OCI-LY1 (cell line): ENCODE measurements around the gene CYSRT1.

Experiments used
- H2AFZ ChIP-seq: fragments of 200-600 bp; sonication (generic), shearing (Covaris generic); 2 replicates; pipeline ENCODE4 v1.6.0; 2014; ENCODE audit warnings: antibody characterized with exemption, mild to moderate bottlenecking, low read length
- H3F3A ChIP-seq: fragments of 200-600 bp; sonication (generic), shearing (Covaris generic); 2 replicates; pipeline ENCODE4 v1.6.0; 2014; ENCODE audit warnings: mild to moderate bottlenecking, antibody characterized with exemption, low read length, moderate library complexity; ENCODE audit not compliant: insufficient read depth
- H3K27ac ChIP-seq: fragments of 200-600 bp; sonication (generic); 2 replicates; pipeline ENCODE4 v1.5.1; 2014; ENCODE audit warnings: low read length, mixed run types, mild to moderate bottlenecking, low read depth; ENCODE audit not compliant: poor library complexity, severe bottlenecking
- H3K27me3 ChIP-seq: fragments of 200-600 bp; sonication (generic); 2 replicates; pipeline ENCODE4 v1.6.0; 2014; ENCODE audit warnings: antibody characterized with exemption, mild to moderate bottlenecking, low read length, moderate library complexity; ENCODE audit not compliant: insufficient read depth
- H3K36me3 ChIP-seq: fragments of 200-600 bp; sonication (generic); 2 replicates; pipeline ENCODE4 v1.6.1; 2014; ENCODE audit warnings: mild to moderate bottlenecking, antibody characterized with exemption, low read length, moderate library complexity, mixed read lengths; ENCODE audit not compliant: insufficient read depth
- H3K4me1 ChIP-seq: fragments of 200-600 bp; sonication (generic); 2 replicates; pipeline ENCODE4 v1.5.1; 2014; ENCODE audit warnings: mild to moderate bottlenecking, low read length, moderate library complexity; ENCODE audit not compliant: insufficient read depth, severe bottlenecking
- H3K4me2 ChIP-seq: fragments of 200-600 bp; sonication (generic), shearing (Covaris generic); 2 replicates; pipeline ENCODE4 v1.6.1; 2014; ENCODE audit warnings: low read length
- H3K4me3 ChIP-seq: fragments of 200-600 bp; sonication (generic); 2 replicates; pipeline ENCODE4 v1.5.1; 2014; ENCODE audit warnings: low read length, low read depth, mild to moderate bottlenecking, mixed read lengths; ENCODE audit not compliant: poor library complexity, severe bottlenecking
- H3K79me2 ChIP-seq: fragments of 200-600 bp; shearing (Covaris generic); 2 replicates; pipeline ENCODE4 v1.6.1; 2016; ENCODE audit warnings: mixed run types, low read length, mixed read lengths; ENCODE audit not compliant: insufficient read depth
- H3K9ac ChIP-seq: fragments of 200-600 bp; sonication (generic), shearing (Covaris generic); 2 replicates; pipeline ENCODE4 v1.6.1; 2014; ENCODE audit warnings: mild to moderate bottlenecking, low read length, mixed read lengths
- H3K9me2 ChIP-seq: fragments of 200-600 bp; sonication (generic), shearing (Covaris generic); 2 replicates; pipeline ENCODE4 v1.6.1; 2014; ENCODE audit warnings: low read depth, mild to moderate bottlenecking, low read length, mixed read lengths
- H3K9me3 ChIP-seq: fragments of 200-600 bp; shearing (Covaris generic); 2 replicates; pipeline ENCODE4 v1.6.1; 2014; ENCODE audit warnings: low read length, mixed read lengths
- H4K20me1 ChIP-seq: fragments of 200-600 bp; sonication (generic), shearing (Covaris generic); 2 replicates; pipeline ENCODE4 v1.6.0; 2016; ENCODE audit warnings: mild to moderate bottlenecking, low read length; ENCODE audit not compliant: insufficient read depth
- EZH2 ChIP-seq: fragments of 200-600 bp; sonication (generic), shearing (Covaris generic); IDR thresholded peaks from 2 replicates; pipeline ENCODE4 v1.8.0; 2017; ENCODE audit warnings: borderline replicate concordance, mixed run types, mild to moderate bottlenecking, antibody characterized with exemption, low read length, moderate library complexity, mixed read lengths
- TF ChIP-seq, protein P1 (sequence below): fragments of 200-600 bp; sonication (generic), shearing (Covaris generic); IDR thresholded peaks from 2 replicates; pipeline ENCODE4 v1.5.1; 2017; ENCODE audit warnings: mild to moderate bottlenecking, antibody characterized with exemption, low read length, moderate library complexity, mixed read lengths

CYSRT1 gene, protein sequence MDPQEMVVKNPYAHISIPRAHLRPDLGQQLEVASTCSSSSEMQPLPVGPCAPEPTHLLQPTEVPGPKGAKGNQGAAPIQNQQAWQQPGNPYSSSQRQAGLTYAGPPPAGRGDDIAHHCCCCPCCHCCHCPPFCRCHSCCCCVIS

DNA sequence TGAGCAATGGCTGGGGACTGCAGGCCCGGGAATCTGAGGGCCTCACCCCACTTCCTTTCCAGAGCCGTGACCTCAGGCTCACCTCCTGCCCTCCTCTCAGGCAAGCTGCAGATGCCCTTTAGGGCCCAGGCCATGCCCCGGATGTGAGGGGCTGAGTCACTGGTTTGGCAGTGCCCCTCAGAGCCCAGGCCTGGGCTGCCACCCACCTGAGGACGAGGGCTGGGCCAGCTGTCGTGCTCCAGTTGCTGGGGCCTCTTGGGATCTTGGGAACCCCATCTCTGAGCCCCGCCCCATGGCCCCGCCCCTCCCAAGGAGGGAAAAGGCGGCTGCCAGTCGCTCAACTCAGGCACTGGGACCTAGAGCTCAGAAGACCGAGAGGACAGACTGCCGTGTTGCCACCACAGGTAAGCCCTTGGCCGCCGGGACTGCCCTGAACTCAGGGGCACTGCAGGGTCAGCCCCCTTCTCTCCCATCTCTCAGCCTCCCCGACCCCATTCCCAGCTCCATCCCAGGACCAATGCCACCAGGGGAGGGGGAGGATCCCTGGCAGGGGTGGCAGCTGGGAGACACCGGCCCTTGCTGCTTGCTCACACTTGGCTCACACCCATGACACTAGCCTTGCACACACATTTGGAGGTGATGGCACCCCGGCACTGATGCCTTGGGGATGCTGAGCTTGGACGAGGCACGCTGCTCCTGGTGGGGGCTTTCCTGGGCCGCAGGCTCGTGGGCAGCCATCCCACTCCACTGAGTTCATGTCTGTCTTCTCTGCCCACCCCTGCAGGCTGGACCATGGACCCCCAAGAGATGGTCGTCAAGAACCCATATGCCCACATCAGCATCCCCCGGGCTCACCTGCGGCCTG, at the start of gene CYSRT1:
Gene CYSRT1 (plus strand): TSS at position 345 of the 865 bp plus-strand sequence. CDS start 448 bp downstream, at position 793.
- no peaks in the 10 kb centered on the region for H4K20me1 ChIP-seq
- no peaks in the 10 kb centered on the region for H3K9me3 ChIP-seq
- no peak within 1 kb of the TSS for H2AFZ ChIP-seq
- peak within 1 kb of the TSS; percentile 91 for H3K9ac ChIP-seq
- H3K36me3 ChIP-seq: no peaks in the 10 kb centered on the region
- H3F3A ChIP-seq: no peaks in the 10 kb centered on the region
- H3K79me2 ChIP-seq: no peaks in the 10 kb centered on the region
- peak within 1 kb of the TSS; percentile 81 for H3K4me3 ChIP-seq
- TF ChIP-seq, protein P1, sequence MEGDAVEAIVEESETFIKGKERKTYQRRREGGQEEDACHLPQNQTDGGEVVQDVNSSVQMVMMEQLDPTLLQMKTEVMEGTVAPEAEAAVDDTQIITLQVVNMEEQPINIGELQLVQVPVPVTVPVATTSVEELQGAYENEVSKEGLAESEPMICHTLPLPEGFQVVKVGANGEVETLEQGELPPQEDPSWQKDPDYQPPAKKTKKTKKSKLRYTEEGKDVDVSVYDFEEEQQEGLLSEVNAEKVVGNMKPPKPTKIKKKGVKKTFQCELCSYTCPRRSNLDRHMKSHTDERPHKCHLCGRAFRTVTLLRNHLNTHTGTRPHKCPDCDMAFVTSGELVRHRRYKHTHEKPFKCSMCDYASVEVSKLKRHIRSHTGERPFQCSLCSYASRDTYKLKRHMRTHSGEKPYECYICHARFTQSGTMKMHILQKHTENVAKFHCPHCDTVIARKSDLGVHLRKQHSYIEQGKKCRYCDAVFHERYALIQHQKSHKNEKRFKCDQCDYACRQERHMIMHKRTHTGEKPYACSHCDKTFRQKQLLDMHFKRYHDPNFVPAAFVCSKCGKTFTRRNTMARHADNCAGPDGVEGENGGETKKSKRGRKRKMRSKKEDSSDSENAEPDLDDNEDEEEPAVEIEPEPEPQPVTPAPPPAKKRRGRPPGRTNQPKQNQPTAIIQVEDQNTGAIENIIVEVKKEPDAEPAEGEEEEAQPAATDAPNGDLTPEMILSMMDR: no peak
- TF ChIP-seq EZH2: no peak
- H3K4me1 ChIP-seq: peaks cover 17% of the 10 kb centered on the region
- H3K4me2 ChIP-seq: peak within 1 kb of the TSS; percentile 84
- no peak within 1 kb of the TSS for H3K27ac ChIP-seq
- H3K27me3 ChIP-seq: peaks cover 3% of the 10 kb centered on the region; the same call in 1 of the 2 replicates
- no peaks in the 10 kb centered on the region for H3K9me2 ChIP-seq

DNA sequence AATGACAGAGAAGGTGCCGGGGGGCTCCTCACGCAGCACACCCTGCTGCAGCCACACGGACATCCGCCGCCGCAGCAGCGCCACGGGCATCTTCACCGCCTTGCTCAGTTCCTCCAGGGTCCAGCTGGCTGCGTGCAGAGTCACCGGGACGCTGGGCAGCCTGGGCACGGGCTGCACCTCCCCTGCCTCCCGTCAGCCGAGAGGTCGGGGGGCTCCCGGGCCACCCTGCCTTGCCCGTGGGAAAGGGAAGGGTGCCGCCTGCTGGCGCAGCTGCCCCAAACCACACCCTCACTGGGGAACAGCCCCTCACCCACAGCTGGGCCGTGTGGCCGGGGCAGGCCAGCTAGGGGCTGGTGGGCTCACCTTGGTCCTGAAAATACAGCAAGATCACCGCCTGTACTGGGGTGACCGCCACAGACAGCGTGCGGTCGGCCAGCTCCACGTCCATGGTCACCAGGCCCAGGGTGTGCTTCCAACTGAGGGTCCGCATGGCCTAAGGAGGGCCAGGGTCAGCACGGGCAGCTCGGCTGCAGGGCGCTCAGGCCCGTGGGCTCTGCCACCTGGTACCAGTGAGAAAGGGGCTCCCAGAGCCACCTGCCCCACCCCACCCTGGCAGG, 49.5 kb upstream of the CYSRT1 start:
- no peak for TF ChIP-seq EZH2
- TF ChIP-seq, protein P1: peak; percentile 58
- Histone ChIP-seq H3F3A (peaks cover 4% of the 10 kb centered on the region; the same call in 1 of the 2 replicates), H3K27ac (no peak overlapping the region), H3K4me3 (no peak overlapping the region), H3K4me1 (peaks cover 11% of the 10 kb centered on the region), H3K9ac (no peak overlapping the region), H3K9me3 (no peaks in the 10 kb centered on the region), H3K36me3 (peaks cover 10% of the 10 kb centered on the region), H3K79me2 (no peaks in the 10 kb centered on the region), H2AFZ (no peak overlapping the region), H4K20me1 (no peaks in the 10 kb centered on the region), H3K27me3 (peaks cover 3% of the 10 kb centered on the region; the same call in 1 of the 2 replicates), H3K9me2 (no peaks in the 10 kb centered on the region), H3K4me2 (peak overlapping the region; percentile 5; the same call in 1 of the 2 replicates)

DNA sequence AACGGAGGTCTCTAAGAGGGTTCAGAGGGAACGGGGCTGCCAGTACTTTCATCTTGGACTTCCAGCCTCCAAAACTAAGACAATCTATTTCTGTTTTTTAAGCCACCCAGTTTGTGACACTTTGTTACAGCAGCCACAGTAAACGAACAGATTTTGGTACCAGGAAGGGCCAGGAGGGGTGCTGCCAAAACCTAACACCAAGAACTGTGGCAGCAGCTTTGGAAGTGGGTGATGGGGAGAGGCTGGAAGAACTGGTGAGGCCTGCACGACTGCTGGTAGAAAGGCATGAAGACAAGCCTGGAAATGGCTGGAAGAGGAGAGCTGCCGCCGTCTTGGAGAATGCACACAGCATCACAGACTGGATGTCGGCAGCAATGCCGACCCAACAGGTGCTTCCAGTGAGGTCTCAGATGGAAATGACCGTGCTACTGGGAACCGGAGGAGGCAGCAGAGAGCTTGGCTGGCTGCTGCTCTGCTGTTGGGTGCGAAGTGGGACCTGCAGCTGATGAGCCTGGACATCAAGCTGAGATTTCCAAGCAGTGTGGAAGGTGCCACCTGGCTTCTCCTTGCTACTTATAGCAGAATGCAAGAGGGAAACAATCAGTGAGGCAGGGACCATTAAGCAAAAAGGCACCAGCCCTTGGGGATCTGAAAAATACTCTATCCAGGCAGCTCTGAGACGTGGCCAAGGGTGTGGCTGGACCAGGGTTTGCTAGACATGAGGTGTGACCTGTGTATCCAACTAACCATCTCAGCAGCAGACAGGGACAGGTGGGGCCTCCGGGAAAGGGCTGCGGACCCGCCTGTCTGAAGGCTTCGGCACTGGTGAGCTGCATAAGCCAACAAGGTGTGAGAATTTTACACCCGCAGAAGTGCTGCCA, 48.4 kb upstream of the CYSRT1 start:
- Histone ChIP-seq H3K4me1 (peaks cover 11% of the 10 kb centered on the region), H3K9me3 (no peaks in the 10 kb centered on the region), H3K9ac (no peak overlapping the region), H3K27ac (no peak overlapping the region), H2AFZ (no peak overlapping the region), H3K79me2 (no peaks in the 10 kb centered on the region), H3K4me3 (no peak overlapping the region), H3K9me2 (no peaks in the 10 kb centered on the region), H3K27me3 (peaks cover 3% of the 10 kb centered on the region; the same call in 1 of the 2 replicates), H3K36me3 (peaks cover 20% of the 10 kb centered on the region), H3F3A (peaks cover 4% of the 10 kb centered on the region; the same call in 1 of the 2 replicates), H4K20me1 (no peaks in the 10 kb centered on the region), H3K4me2 (no peak overlapping the region)
- TF ChIP-seq, protein P1: peak; percentile 73
- TF ChIP-seq EZH2: no peak
